Left ventricle myocardium superior (tissue), 1 donor: ENCODE results near the gene TMPRSS4. TPM values are rescaled to one million over a fixed set of nuclear protein-coding genes. Genes with fewer than 3 reads are reported as not detected.
A peak's percentile ranks its signal among the peaks of the same experiment; 100 is the strongest.

Experiments
- ATAC-seq: fragments of 200-7000 bp; cut with Tn5 transposase; one replicate; pipeline ENCODE4 v1.9.1; 2020; ENCODE audit warnings: mild to moderate bottlenecking, moderate library complexity
- DNase-seq: peaks from one replicate; pipeline ENCODE4 v3.0.0-alpha.2; 2020
- intact Hi-C: fragments of 100-400 bp; cut with micrococcal nuclease; formaldehyde crosslinking; loops from one replicate; pipeline ENCODE4 v1.11.0; 2022
- long read RNA-seq: library from polyadenylated mRNA; unstranded; transcript quantifications from one replicate; pipeline ENCODE4 v2.0.0, GENCODE V29; 2021
- total RNA-seq: library from RNA; stranded (reverse); fragmentation: NEBNext Ultra II Directional; extraction: Animal tissue kit (Norgen Biotek cat#: 25700); gene quantifications from one replicate; pipeline ENCODE4 v1.2.1, GENCODE V29; 2021
- donor health status: DM: no; HTN: yes; CAD: no; lungs with severe emphysema.

The TMPRSS4 gene, protein sequence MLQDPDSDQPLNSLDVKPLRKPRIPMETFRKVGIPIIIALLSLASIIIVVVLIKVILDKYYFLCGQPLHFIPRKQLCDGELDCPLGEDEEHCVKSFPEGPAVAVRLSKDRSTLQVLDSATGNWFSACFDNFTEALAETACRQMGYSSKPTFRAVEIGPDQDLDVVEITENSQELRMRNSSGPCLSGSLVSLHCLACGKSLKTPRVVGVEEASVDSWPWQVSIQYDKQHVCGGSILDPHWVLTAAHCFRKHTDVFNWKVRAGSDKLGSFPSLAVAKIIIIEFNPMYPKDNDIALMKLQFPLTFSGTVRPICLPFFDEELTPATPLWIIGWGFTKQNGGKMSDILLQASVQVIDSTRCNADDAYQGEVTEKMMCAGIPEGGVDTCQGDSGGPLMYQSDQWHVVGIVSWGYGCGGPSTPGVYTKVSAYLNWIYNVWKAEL
- not detected for total RNA-seq
- long read RNA-seq: 0 reads

DNA sequence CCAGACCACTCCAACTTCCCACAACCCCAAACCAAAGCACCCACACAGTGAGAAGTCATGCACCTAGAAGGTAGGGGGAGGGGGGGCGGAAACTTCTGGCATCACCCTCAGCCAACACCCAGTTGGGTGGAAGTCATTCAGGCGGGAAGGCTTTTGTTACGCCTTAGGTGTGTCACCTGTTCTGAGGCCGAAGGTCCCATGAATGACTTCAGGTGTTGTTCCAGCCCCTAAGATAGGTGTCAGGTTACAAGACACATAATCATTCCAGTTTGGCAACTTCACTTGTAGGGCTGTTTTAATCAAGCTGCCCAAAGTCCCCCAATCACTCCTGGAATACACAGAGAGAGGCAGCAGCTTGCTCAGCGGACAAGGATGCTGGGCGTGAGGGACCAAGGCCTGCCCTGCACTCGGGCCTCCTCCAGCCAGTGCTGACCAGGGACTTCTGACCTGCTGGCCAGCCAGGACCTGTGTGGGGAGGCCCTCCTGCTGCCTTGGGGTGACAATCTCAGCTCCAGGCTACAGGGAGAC is at the start of gene TMPRSS4:
TMPRSS4 (plus strand) TSS at position 325 of the 528 bp plus-strand sequence. CDS start 225 bp downstream, outside the sequence.
- DNase-seq (no peak), ATAC-seq (no peak)
- intact Hi-C loops: no loop called here

DNA sequence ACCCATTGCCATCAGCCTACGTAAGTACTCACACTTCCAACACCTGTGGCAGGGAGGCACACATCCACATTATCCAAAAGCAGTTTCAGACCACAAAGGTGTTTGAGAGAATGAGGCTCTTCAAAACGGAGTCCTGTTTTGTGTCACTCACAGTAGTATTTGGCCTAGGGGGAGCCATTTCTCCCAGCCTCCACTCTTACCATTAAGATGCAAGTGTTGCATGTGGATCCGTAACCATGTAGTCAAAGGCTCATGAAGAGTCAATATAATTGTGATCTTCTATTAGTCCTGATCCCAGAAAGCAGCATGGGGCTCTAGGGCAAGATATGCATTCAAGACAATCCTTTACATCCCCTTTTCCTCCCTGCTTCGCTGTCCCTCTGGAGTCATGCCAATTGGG is 49.2 kb upstream of the TMPRSS4 start:
- no peak for DNase-seq
- ATAC-seq: no peak
- intact Hi-C loops: no loop called here

DNA sequence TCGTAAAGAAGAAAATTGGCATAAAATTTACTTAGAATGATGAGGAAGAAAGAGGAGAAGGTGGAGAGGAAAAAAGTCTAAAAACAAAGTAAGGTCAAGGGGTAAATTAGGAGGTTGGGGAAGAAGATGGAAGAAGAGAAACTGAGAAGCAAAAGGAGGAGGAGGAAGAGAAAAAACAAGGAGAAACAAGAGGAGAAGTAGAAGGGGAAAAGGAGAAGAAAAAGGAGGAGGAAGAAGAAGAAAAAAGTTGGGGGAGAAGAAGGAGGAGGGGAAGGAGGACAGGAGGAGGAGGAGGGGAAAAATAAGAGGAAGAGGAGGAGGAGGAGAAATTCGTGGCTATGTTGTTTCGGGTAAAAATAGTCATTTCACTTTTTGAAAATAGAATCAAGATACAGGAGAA is 48.3 kb upstream of the TMPRSS4 start:
- DNase-seq: no peak
- no peak for ATAC-seq
- intact Hi-C loops: no loop called here

DNA sequence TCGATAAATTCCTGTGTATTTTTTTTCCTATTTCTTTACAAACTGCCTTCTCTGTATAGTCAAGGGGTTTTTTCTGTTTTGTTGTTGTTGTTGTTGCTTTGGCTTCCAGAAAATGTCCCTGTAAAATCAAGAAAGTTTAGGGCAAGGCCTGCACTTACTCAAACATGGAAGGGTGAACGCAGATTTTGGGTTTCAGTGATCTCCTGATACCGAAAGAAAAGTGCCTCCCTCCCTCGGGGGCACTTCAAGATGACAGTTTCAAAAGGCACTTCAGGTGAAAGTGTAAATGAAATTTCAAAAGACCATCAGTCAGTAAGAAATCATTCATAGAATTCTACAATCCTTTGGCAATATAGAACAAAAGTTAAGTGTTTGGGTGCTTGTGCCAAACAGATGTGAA is 43.4 kb upstream of the TMPRSS4 start:
- ATAC-seq (no peak), DNase-seq (no peak)
- intact Hi-C loops: no loop called here

DNA sequence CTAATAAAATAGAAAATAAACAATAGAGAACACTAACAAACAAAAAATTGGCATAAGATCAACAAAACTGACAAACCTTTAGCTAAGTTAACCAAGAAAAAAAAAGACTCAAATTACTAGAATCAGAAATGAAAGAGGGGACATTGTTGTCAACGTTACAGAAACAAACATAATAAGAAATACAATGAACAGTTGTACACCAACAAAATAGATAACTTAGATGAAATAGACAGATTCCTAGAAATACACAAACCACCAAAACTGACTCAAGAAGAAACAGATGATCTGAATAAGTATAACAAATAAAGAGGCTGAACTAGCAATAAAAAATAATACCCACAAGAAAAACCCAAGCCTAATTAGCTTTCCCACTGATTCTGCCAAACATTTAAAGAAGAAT is 34.7 kb upstream of the TMPRSS4 start:
- intact Hi-C loops: no loop called here
- DNase-seq: no peak
- ATAC-seq: no peak

DNA sequence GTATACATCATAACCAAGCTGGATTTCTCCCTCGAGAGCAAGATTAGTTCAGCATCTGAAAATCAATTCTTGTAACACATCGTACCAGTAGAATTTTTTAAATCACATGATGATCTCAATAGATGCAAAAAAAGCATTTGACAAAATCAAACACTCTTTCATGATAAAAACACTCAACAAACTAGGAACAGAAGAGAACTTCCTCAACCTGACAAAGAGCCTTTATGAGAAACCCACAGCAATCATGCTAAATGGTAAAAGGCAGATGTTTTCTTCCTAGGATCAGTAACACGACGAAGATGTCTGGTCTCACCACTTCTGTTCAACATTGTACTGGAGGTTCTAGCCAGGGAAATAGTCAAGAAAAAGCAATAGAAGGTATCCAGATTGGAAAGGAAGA is 34.1 kb upstream of the TMPRSS4 start:
- ATAC-seq (no peak), DNase-seq (no peak)
- intact Hi-C loops: no loop called here

DNA sequence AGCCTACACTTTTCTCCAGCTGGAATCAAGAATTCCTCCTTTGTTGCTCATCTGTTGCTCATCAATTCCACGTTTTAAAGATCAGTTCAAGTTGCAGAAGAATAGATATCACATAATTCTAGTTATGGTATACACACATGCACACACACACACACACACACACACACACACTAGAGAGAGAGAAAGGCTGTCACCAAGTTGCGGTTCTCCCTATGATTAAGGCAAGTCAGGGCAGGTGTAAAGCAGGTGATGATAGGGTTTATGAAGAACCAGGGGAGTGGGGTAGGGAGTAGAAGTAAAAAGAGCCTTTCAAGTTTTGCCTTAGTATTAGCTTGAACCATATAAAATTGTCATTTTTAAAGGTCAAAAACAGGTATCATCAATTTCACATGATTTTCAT is 31.7 kb upstream of the TMPRSS4 start:
- intact Hi-C loops: no loop called here
- no peak for DNase-seq
- ATAC-seq: no peak

DNA sequence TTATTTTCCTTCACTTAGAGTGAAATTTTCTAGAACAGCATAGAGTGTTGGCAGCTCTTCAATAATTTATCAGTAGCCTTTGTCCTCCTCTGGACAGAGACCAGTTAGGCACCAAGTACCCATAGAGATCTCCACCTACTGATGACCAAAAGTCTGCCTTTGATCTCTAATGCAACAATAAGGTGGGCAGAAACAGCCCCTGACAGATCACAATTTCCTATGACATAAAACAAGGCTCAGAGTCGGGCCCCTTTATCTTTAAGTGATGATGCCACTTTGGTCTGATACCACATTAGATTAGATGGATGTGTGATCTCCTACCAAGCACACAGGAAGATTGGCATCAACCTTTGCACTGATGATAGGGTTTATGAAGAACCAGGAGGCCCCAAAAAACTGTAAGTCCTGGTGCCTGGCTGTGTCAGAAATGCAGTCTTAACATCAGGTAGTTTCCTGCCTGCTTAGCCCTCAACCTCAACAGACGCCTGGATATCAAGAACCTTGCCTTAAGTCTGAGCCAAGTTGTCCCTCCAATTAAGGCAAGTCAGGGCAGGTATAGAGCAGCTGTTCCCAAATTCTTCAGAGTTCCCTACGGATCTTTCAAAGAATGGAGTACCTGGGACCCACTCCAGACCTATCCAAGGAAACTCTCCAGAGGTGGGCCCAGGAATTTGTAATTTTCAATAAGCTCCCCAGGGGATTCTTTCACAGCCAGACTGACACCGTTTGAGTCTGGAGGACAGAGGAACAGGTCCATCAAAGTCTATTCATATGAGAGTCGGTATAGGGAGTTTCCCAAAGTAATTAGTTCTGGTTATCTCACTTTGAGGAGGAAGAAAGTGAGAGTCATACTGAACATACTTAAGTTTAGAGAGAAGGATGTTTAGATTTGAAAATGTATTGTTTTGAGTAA is 30.6 kb upstream of the TMPRSS4 start:
- intact Hi-C loops: no loop called here
- ATAC-seq: no peak
- no peak for DNase-seq

DNA sequence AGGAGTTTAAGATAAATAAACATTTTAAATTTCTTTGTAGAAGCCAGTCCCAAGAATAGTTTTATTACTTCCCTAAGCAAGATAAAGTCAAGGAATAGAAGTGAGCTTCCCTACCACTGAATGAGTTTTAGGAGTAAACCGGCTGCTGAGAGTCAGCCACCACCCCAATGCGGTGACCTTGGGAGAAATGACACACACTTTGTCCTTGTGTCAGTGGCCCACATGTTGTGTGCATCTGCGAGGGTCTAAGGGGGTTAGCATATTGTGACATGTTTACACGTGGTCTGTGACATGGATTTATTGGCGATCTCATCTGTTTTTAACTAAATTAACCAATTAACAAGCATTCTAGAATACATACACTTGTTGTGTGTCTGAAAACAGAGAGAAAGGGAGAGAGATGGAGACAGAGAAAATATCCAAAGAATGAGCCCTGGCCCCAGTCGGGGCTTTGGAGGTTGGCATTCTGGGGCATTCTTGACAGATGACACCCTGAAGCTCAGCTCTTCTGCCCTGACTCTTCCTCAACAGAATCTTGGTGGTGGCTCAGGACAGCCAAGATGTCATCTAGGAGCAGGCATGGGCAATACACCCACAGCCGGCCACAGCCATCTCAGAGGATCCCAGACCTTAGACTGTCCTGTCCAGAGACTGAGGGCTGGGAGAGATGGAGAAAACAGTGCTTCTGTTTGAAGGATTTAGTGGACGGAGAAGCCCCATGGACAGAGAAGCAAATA is 29.7 kb upstream of the TMPRSS4 start:
- intact Hi-C loops: no loop called here
- DNase-seq (peak; percentile 3), ATAC-seq (no peak)

DNA sequence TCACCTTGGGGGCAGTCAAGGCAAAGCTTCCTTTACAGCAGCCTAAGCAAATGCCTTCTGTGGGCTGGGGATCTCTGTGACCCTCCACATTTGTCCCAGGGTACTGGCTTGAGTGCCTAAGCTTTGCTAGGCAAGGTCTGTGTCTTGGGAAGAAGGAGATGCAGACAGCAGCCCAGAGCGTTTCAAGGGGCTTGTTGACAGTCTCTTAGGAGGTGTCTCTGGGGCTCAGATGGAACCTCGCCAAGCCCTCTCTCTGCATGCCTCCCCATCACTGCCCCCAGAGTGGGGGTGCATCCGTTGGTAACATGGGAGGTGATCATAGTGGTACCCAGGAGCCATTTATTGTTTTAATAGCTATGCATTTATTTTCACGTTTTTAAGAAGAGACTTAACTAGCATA is 29.1 kb upstream of the TMPRSS4 start:
- intact Hi-C loops: no loop called here

DNA sequence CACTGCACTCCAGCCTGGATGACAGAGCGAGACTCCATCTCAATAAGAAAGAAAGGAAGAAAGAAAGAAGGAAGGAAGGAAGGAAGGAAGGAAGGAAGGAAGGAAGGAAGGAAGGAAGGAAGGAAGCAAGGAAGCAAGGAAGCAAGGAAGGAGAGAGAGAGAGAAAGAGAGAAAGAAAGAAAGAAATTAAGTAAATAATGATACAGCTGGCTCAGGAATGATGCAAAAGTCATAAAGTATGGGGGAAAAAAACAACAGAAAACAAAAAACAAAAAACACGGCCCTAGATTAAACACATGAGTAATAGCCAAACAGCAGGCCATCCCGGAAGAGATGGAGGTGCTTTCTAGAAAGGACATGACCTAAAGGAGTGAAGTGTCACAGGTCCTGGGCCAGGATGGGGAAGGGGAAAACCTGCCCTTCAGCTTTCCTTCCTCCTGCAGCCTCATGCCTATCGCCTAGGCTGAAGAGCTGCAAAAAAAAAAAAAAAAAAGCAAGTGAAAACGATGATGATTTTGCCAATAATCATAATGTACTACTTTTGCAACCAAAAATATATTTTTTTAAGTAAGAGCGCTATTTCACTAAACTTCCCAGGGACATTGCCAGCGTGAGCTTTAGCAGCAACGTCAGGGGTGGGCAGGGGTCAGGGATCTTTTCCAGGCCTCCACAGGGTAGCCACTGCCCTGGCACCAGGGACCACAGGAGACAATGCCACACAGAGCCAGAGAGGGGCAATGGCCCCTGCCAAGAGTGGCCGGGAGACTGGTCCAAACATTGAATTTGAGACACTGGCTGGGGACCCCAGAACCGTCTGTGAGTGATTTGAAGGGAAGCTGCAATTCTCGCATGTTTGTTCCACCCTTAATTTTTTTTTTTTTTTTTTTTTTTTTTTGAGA is 28.2 kb upstream of the TMPRSS4 start:
- intact Hi-C loops: no loop called here
- DNase-seq: peak; percentile 17
- no peak for ATAC-seq

More for the DNA sequence above, 29.1 kb upstream of the TMPRSS4 start:
- ATAC-seq: no peak
- no peak for DNase-seq

DNA sequence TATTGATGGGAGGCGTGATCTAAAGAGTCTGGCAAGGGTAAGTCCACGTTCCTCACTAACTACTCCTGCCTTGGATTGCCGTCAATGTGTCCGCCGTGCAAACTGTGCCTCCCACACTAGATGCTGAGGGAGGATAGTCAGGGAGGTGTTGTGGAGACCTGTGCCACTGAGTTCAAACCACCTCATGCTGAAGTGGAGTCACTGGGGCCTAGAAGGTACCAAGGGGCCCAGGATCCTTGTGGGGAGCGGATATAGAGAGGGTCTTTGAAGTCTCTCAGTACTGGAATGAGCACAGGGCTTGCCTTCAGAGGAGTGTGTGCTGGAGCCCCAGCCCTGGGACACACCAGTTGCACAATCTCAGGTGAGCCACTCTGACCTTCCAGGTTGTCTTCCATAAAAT is 27.1 kb upstream of the TMPRSS4 start:
- intact Hi-C loops: loop anchor here (10.0 kb wide), 1 partner anchor 235 kb away; no protein-coding TSS in a partner anchor
- no peak for ATAC-seq
- no peak for DNase-seq

DNA sequence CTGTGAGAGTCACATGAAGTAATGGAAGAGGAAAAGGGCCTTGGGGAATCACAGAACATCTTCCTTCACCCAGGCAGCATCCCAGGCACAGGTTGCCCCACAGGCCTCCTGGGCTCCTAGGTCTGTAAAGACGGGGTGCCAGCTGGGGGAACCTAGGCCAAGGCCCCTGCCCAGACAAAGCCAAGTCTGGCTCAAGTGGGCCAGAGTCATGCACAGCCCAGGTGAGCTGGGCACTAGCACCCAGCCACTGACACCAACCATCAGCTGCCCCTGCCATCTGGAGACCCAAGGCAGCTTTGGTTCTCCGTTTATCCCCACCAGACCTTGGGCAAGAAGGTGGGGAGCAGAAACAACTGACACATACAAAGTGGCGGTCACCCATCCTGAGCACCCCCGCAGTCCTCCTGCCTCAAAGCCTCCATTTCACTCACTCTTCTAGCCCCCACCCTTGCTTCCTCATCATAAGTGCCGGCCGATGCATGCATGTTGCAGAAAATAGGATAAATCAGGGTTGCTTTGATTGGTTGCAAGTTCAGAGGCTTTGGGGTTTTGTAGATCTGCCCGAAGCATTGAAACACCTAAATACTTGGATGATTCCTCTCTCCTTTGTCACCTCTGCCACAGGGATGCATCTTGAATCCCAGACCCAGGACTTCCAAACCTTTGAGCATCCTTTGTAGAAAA is 26.5 kb upstream of the TMPRSS4 start:
- intact Hi-C loops: loop anchor here (10.0 kb wide), 1 partner anchor 236 kb away; no protein-coding TSS in a partner anchor
- DNase-seq: no peak
- no peak for ATAC-seq

DNA sequence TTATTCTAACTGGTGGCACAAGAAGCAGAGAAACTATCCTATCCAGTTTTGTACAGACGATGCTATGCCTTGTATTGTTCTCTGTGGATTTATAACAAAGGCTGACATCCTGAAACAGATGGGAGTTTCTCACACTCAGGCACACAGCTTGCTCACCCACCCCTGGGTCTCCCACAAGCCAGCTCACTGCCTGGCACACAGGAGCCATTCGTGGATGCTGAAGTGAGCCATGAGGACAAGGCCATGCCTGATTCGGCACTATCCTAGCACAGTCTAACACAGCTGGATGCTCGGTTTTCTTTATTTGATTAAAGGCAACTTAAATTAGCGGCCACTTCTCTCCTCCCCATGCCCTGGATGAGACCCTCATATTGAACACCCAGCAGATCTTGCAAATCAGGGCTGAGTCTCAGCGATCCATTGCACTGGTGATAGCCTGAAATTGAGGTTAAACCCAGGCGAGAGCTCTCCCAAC is 25.7 kb upstream of the TMPRSS4 start:
- intact Hi-C loops: loop anchor here (10.0 kb wide), 1 partner anchor 236 kb away; no protein-coding TSS in a partner anchor
- ATAC-seq (no peak), DNase-seq (peak; percentile 6)

DNA sequence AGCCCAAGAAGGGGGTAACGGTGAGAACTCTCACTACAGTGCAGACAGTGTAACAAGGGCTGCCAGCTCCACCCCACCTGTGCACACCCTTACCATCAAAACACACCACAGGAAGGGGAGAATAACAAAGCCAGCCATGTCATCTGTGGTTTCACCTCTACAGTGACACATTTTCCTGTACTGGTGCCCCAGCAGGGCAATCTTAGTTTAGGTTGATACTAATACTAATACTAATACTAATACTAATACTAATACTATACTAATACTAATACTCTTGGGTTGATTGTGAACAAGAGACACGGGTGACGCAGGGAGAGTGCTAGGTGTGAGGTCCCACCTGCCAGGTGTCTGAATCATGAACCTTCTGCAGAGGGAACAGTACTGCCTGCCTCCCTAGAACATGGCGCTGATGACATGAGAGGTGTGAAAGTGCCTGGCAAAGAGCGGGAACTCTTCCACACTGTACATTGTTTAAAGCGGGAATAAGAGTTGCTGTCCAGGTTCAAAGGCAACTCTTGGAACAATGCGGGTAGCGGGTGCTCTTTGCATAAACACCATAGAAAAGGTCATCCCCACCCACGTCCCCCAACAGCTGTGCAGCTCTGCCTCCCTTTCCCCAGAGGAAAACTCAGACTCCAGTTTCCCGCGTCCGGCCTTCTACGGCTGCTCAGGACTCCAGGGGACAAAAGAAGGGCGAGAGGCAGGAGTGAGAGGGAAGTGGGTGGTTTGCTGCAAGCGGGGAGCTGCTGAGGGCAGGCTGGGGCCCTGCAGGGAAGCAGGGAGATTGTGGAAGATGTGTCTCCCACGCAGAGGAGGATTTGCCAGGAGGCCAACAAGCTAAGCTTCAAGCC is 25.0 kb upstream of the TMPRSS4 start:
- intact Hi-C loops: loop anchor here (10.0 kb wide), 1 partner anchor 237 kb away; no protein-coding TSS in a partner anchor
- ATAC-seq: no peak
- DNase-seq: peak; percentile 28

DNA sequence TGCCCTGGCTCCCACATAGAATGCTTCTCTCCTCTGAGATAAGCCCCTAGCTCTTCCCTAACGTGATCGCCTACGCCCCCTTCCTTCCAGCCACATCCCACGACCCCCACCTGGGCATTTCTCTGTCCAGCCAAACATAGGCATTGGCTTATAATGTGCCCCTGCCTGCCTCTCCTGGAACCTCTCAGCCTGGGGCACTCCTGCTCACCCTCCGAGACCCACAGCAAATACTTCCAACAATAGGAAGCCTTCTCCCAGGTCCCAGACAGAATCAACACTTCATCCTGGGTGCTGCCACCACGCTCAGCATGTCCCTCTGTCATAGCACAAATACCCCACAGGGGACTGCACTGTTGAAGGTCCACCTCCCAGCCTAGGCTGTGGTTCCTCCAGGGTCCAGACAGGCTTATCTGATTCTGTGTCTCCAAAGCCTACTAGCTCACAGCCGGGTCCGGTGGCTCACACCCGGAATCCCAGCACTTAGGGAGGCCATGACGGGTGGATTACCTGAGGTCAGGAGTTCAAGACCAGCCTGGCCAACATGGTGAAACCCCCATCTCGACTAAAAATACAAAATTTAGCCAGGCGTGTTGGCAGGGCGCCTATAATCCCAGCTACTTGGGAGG is 24.2 kb upstream of the TMPRSS4 start:
- ATAC-seq: peak; percentile 21
- intact Hi-C loops: loop anchor here (10.0 kb wide), 1 partner anchor 238 kb away; no protein-coding TSS in a partner anchor
- DNase-seq: peak; percentile 19
